Measurements from ENCODE around the gene IRGC.

The IRGC gene

DNA sequence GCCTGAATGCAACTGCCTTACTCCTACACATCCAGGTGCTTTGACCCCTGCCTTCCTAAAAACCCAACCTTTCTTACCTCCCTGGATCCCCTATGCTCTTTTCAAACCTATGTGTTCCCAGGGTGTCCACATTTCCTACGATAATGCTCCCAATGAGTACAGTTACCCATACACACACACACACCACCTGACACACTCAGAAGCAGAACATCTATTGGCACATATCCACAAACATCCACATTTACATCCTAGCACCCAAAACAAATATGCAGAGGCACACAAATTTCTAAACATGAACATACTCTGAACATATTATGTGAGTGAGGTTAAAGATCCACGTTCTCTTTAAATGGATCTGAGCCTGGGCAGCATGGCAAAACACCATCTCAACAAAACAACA lies 23.5 kb upstream of the IRGC start:
- no peak for DNase-seq

DNA sequence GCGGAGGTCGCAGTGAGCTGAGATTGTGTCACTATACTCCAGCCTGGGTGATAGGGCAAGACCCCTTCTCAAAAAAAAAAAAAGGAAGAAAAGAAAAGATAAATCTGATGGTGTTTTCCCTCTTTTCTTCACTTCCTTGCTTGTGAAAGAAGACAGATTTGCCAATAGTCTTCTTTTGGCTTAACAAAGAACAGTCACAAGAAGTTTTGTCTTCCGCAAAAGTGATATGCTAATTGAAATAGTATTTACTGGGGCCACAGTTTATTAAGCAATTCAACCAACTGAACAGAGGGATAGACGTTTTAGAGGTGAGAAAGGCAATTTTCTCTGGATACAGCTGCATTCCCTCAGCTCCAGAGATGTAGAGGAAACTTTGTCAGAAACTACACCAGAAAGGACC lies 23.0 kb upstream of the IRGC start:
- DNase-seq, result no peak

DNA sequence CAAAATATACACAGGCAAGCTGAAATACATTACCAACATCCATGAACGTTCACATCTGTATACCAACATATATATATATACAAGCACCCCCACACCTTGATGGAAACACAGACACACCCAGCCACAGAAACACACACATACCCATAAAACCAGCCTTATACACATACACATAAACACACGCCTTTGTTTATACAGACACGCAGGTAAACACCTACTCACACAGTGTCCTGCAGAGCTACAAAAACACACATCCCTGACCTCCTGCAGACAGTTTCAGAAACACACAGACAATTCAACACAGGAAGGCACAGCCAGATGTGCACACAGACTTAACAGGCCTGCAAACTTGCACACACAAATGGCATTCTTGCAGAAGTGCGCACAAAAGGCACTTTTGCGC lies 21.3 kb upstream of the IRGC start:
- no peak for DNase-seq

- DNase-seq, result no peak
Measured at GRCh38 chr19:43695985-43696704, 19.7 kb upstream of the IRGC start.

DNA sequence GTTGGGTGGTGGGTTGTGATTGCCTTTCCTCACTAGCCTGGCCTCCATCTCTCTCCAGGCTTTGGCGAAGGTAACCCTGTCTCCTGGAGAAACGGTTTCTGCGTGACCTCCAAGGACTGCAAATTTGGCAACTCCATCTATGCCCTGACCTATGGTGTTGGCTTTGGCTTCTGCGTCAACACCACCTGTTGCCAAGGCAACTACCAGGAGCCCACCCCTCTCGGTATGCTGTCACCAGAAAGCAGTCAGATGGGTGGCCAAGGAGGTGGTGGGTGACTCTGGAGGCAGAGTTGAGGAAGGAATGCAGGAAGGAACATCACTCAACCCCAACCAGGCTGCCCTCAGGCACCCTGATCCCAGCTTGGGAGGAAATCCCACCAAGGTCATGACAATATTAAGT lies 18.6 kb upstream of the IRGC start:
- DNase-seq, result no peak

- peak; percentile 29 for DNase-seq
Measured at GRCh38 chr19:43699506-43700394, 16.1 kb upstream of the IRGC start.

GRCh38 chr19:43700395-43701000 lies 15.4 kb upstream of the IRGC start:
- no peak for DNase-seq

GRCh38 chr19:43704002-43704705 lies 11.7 kb upstream of the IRGC start:
- DNase-seq, result no peak

DNA sequence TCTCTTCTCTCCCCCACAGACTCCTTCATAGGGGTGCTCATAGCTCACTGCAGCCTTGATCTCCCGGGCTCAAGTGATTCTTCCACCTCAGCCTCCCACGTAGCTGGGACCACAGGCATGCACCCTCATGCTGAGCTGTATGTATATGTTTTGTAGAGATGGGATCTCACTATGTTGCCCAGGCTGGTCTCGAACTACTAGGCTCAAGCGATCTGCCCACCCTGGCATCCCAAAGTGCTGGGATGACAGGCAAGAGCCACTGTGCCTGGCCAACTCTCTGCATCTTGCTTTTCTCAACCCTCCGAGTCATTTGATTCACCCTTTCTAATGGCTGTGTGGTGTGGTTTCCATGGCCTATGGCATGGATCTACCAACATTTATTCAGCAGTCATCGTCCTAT lies 10.1 kb upstream of the IRGC start:
- no peak for DNase-seq

- no peak for DNase-seq
Measured at GRCh38 chr19:43707158-43707712, 8.6 kb upstream of the IRGC start.

DNA sequence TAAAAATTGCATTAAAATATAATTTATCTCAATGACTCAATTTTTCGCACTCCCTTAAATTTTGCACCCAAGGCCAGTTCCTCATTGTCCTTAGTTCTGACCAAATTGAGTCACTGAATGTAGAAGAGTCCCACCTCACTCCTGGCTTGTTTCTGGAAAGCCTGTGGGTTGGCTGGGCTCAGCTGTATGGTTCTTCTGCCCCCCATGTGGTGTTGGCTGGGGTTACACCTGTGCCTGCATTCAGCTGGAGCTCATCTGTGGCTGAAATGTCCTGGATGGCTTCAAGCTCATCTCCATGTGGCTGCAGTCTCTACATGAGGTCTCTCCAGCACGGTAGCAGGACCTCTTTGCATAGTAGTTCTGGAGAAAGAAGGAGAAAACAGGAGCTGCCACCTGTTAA lies 7.2 kb upstream of the IRGC start:
- DNase-seq, result no peak

DNA sequence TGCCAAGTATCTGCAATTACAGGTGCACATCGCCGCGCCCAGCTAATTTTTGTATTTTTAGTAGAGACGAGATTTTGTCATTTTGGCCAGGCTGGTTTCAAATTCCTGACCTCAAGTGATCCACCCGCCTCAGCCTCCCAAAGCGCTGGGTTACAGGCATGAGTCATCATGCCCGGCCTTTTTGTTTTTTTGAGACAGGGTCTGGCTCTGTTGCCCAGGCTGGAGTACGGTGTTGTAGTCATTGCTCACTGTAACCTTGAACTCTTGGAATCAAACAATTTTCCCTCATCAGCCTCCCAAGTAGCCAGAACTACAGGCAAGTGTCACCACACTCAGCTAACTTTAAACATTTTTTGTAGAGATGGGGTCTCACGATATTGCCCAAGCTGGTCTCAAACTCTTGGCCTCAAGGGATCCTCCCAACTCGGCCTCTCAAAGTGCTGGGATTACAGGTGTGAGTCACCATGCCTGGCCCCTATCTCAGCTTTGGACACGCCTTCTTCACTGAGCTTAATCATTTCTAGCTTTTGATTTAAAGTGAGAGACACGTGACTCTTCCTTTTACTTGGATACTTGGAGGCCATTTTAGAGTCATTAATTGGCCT lies 4.0 kb upstream of the IRGC start:
- no peak for DNase-seq

GRCh38 chr19:43713208-43713607 lies 2.7 kb upstream of the IRGC start:
- DNase-seq, result no peak

- no peak for DNase-seq
Measured at GRCh38 chr19:43718627-43719377, 2.9 kb downstream of the IRGC start.

- DNase-seq, result no peak
Measured at GRCh38 chr19:43719378-43719868, 3.5 kb downstream of the IRGC start.

DNA sequence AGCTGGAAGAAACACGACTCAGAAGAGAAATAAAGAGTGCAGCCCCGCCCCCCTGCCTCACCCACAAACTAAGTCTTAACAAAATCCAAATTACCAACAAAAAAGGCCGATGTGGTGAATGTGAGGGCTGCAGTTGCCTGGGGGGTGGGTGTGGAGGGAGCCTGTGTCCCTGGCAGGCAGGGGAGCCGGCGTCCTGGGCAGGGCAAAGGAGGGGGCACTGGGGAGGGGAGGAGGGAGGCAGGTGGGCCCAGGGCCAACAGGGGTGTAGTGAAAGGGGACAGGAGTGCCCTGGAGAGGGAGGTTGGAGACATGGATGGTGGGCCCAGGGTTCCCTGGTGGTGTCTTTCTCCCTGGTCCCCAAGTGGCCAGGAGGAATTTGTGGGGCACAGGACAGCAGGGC lies 4.0 kb downstream of the IRGC start:
- no peak for DNase-seq

DNA sequence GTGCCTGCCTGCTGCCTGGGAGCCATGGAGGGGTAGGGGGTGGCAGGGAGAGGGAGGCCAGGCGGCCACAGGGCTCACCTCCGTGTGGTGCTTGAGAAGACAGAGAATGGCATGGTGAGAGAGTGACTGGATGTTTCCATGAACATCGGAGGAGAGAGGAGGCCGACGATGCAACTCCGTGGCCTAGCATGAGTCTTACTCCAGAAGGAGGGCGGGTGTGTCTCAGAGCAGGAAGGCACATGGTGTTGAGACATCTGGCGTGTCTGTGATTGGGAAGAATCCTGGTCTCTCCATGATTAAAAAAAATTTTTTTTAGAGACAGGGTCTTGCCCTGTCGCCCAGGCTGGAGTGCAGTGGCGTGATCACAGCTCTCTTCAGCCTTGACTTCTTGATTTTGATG lies 5.1 kb downstream of the IRGC start:
- DNase-seq, result no peak

DNA sequence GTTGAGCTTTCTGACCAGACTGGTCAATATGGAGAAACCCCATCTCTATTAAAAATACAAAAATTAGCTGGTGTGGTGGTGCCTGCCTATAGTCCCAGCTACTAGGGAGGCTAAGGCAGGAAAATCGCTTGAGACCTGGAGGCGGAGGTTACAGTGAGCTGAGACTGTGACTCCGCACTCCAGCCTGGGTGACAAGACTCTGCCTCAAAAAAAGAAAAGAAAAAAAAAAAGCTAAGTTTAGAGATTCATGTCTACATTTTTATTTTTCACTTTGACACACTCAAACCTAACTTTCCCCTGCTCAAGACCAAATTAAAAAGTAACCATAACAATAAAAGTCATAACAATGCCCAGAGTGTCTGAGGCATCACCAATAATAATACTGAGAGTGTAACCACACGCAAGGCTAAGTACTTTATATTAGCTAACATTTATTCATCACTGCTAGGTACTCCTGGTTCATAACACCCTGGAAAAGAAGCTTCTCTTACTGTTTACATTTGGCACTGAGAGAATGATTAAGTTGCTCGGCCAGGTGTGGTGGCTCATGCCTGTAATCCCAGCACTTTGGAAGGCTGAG lies 5.7 kb downstream of the IRGC start:
- DNase-seq, result no peak

DNA sequence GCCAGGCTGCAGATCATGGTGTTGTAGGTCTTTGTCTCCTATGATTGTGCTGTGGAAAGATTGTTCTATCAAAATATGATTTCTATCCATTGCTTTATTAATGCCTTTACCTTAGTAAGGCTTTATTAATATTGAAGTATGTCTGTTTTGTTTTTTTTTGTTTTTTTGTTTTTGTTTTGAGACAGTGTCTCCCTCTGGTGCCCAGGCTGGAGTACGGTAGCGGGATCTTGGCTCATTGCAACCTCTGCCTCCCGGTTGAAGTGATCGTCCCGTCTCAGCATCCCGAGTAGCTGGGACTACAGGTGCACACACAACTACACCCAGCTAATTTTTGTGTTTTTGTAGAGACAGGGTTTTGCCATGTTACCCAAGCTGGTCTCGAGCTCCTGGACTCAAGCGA lies 7.7 kb downstream of the IRGC start:
- DNase-seq, result no peak

DNA sequence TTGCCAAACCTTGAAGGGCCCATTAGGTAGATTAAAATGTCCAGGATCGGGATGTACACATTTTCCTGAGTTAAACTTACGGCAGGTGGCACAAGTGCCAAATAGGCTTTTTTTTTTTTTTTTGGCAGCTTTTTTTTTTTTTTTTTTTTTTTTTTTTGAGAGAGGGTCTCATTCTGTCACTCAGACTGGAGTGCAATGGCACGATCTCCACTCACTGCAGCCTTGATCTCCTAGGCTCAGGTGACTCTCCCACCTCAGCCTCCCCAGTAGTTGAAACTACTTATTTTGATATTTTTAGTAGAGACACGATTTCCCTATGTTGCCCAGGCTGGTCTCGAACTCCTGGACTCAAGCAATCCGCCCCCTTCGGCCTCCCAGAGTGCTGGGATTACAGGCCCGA lies 9.0 kb downstream of the IRGC start:
- DNase-seq, result no peak

- no peak for DNase-seq
Measured at GRCh38 chr19:43725468-43725867, 9.6 kb downstream of the IRGC start.
